Prostate gland (tissue), 2 donors: ENCODE data around the gene FHIT.

Source experiments
- CTCF ChIP-seq, 4 experiments: fragments of 200-600 bp in 2 of 4; fragments of 450-650 bp in 2 of 4; sonication (generic) in 2 of 4; IDR thresholded peaks; 1 replicate in 3 of 4; 2 replicates in 1 of 4; pipeline ENCODE4 v1.5.1; 2016 to 2019; ENCODE audit warnings: antibody characterized with exemption in 4 of 4, mild to moderate bottlenecking in 2 of 4, moderate library complexity in 2 of 4
- POLR2A ChIP-seq: fragments of 450-650 bp; IDR thresholded peaks from one replicate; pipeline ENCODE4 v1.6.1; 2016; ENCODE audit warnings: antibody characterized with exemption, mild to moderate bottlenecking
- POLR2AphosphoS5 ChIP-seq: sonication (generic); formaldehyde crosslinking; IDR thresholded peaks from one replicate; pipeline ENCODE4 v1.6.1; 2017; ENCODE audit warnings: antibody characterized with exemption

- TF ChIP-seq CTCF (IDR thresholded peaks at IDR 0.05), result no peak
- TF ChIP-seq POLR2AphosphoS5, result no peak
- no peak for TF ChIP-seq POLR2A
These were observed 498.4 kb downstream of the FHIT start for GRCh38 chr3:60752809-60753208.
